RPMI7951 (cell line): ENCODE measurements around the gene STARD3NL. TPM values are rescaled to one million over a fixed set of nuclear protein-coding genes. Genes with fewer than 3 reads are reported as not detected.
A peak's percentile ranks its signal among the peaks of the same experiment; 100 is the strongest.
"Not testable (repeated sequence)": the region's sequence is repeated elsewhere in the genome, so short reads cannot be mapped to it uniquely, and the experiment has no call there.

Experiments
- DNase-seq: peaks from one replicate; pipeline ENCODE4 v3.0.0-alpha.2; 2012; ENCODE audit warnings: low read depth
- total RNA-seq: library from RNA; depleted of rRNA; stranded (reverse); fragments of >200 nt; shearing (Covaris generic); gene quantifications from 2 replicates; pipeline ENCODE4 v1.2.3, GENCODE V29; 2014; rRNA removed

STARD3NL gene, protein sequence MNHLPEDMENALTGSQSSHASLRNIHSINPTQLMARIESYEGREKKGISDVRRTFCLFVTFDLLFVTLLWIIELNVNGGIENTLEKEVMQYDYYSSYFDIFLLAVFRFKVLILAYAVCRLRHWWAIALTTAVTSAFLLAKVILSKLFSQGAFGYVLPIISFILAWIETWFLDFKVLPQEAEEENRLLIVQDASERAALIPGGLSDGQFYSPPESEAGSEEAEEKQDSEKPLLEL
- total RNA-seq: 182 and 189 TPM in 2 replicates

DNA sequence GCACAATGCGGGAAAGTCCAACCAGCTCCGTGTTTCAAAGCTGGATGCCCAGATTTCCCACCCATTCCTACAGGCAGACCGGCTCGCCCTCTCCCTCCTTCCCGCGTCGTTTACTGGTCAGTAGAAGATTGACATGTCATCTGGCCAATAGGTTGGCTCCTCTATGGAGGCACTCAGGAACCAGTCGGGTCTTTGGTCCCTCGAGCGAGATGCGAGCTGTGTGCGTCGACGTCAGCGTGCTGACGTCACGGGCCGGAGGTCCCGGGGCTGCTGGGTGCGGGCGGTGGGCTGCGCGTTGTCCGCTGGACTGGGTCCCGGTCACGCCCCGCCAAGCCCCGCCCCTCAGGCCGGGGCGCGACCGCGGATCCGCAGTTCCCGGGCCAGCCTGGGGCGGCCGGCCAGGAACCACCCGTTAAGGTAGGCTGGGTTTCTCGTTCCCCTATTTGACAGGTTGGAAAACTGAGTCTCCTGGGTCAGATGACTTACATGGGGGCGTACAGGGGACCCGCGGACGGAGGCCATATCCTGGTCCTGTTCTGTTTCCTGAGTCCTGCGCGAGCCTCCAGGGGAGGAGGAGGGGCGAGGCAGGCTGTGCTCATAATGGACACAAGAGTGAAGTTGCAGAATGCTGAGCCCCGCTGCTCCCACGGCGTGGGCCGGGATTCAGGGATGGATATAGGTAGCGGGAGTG, at the start of gene STARD3NL:
TSS of gene STARD3NL (plus strand) at position 242 of the 691 bp plus-strand sequence. CDS start 29,260 bp downstream, outside the sequence.
- peak; percentile 100 for DNase-seq

DNA sequence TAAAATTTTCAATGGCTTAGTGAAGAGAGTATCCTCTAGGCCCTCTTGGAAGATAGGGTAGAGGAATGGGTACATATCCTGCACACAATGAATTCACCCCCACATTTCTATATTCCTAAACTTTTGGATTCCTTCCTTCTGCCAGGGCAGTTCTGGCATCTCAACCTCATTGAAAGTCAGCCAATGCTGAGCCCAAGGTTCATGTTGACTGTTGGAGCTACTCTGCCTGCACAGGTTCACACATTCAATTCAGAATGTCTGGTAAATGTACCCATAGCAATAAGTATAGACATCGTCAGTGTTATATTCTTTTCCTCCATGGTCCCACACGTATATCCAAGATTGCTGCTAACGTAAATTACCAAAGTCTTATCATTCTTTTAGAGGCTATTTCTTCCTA, 48.9 kb upstream of the STARD3NL start:
- DNase-seq: no peak

DNA sequence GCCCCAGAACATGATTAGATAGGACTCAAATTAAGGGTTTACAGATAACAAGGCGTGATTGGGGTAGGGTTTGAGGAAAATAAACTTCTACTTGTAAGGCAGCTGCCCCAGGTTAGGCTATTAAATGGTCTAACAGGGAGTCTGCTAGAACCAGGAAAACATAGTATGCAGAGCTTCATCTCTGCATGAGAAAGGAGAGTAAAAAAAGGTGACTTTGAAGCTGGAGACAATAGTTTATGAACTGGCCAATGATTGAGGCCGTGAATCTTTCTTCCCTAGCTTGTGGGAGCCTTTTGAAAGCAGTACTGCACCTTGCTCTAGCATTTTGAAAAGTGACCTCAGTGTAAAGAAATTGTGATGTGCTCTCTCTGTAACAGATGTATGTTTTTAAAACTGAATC, 48.5 kb upstream of the STARD3NL start:
- DNase-seq: no peak

DNA sequence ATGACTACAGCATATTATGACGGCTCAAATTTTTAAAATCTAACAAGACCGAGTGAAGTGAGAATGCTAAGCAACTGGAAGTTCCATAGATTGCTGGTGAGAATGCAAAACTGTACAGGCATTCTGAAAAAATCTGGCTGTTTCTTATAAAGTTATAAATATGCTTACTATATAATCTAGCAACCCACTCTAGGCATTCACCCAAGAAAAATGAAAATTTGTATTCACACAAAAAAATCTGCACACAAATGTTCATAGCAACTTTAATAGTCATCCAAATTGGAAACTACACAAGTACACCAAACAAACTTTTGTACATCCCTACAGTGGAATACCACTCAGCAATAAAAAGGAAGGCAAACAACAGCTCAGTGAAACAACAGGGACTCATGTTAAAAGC, 39.9 kb upstream of the STARD3NL start:
- no peak for DNase-seq

DNA sequence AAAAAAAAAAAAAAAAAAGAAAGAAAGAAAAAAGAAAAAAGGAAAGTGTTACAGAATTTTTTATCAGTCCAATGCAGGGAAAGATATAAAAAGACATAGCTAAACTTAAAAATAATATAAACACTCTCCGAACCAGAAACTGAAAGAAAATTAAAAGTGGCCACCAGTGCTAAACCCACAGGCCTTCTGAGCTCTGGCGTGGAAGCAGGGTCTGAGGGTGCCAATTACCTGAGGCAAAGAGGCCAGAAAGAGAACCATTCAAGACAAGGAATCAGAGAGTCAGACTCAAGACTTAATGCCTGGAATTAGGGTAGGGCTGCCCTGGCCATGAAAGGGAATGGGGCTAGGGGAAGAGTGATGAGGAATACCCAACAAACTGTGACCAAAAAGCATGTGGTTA, 36.9 kb upstream of the STARD3NL start:
- no peak for DNase-seq

DNA sequence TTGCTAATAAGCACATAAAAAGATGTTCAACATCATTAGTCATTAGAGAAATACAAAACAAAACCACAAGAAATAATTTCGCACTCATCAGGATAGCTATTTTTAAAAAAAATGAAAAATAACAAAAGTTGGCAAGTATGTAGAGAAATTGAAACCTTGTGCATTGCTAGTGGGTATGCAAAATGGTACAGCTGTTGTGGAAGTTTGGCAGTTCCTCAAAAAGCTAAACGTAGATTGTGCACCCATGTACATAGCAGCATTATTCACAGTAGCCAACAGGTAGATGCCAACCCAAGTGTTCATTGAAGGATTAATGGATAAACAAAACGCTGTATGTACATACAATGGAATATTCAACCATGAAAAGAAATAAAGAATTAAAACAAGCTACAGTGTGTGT, 35.3 kb upstream of the STARD3NL start:
- DNase-seq: no peak

DNA sequence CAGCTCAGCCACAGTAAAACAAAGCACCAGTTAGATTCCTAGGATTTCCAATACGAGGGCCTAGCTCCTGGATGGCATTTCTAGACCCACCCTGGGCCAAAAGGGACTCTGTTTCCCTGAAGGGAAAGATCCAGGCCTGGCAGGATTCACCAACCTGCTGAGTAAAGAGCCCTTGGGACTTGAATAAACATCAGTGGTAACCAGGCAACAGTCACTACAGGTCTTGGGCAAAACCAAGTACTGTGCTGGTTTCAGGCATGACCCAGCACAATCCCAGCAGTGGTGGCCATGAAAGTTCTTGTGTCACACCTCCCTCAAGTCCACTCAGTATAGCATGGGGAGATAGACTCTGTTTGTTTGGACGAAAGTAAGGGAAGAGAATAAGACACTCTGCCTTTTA, 31.0 kb upstream of the STARD3NL start:
- peak; percentile 36 for DNase-seq

DNA sequence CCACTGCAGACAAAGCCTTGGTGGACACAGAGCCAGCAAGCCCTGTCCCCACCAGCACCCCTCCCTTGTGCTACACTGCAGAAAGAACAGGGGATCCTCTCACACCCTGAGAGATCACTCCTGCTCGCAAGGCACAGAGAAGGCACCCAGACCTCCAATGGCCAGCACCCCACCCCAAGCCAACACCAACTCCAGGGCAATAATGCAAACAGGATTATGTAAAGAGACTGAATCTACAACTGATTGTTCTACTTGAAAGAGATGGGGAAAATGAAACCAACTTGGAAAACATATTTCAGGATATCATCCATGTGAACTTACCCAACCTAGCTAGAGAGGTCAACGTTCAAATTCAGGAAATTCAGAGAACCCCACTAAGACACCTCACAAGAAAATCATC, 26.5 kb upstream of the STARD3NL start:
- no peak for DNase-seq

DNA sequence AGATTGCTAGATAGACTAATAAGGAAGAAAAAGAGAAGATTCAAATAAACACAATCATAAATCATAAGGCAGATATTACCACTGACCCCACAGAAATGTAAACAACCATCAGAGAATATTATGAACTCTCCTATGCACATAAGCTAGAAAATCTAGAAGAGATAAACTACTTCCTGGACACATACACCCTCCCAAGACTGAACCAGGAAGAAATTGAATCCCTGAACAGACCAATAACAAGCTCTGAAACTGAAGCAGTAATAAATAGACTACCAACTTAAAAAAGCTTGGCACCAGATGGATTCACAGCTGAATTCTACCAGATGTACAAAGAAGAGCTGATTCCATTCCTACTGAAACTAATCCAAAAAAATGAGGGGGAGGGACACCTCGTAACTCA, 24.5 kb upstream of the STARD3NL start:
- no peak for DNase-seq

DNA sequence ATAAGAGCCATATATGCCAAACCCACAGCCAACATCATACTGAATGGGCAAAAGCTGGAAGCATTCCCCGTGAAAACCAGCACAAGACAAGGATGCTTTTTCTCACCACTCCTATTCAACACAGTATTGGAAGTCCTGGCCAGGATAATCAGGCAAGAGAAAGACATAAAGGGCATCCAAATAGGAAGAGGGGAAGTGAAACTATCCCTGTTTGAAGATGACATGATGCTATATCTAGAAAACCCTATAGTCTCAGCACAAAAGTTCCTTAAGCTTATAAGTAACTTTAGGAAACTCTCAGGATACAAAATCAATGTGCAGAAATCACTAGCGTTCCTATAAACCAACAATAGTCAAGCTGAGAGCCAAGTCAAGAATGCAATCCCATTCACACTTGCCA, 23.8 kb upstream of the STARD3NL start:
- DNase-seq: no peak

DNA sequence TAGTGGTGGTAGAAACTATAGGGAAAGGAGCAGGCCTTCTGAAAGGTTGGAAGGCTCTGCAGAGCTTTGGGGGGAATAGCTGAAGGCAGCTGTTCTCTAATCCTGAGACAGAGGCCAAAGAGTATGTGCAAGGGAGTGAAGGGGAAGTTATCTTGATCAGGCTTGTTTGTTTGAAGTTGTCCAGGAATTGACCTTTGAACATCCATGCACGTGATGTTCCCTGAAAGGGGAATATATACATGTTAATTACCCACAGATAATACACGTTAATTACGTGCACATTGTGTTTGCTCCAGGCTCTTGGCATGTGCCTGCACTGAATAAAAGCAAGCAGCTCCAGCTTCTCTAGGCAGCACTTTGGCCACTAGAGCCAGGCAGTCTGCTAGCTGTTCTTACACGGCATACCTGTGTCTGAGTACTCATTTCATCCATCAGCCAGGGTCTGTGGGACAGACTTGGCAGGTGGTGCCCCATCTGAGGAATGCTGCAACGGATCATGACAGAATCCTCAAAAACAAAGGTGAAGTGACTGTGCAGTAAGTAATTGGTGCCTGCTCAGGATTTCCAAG, 18.0 kb upstream of the STARD3NL start:
- DNase-seq: no peak

DNA sequence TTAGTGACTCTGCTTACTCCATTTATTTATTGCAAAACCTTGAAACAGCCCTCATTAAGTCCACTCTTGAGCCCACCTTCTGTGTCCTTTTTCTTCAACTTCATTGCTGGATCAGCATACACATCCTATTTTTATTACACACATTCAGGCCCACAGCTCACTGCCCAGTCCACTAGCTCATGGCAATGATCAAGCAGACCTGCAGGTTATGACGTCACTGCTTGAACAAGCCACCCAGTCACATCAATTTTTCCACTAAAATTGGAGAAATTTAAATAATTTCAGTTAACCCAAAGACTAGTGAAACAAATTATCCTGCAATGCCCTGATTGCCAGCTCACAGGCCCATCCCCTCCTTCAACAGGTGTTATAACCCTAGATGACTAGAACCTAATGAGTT, 16.0 kb upstream of the STARD3NL start:
- no peak for DNase-seq

DNA sequence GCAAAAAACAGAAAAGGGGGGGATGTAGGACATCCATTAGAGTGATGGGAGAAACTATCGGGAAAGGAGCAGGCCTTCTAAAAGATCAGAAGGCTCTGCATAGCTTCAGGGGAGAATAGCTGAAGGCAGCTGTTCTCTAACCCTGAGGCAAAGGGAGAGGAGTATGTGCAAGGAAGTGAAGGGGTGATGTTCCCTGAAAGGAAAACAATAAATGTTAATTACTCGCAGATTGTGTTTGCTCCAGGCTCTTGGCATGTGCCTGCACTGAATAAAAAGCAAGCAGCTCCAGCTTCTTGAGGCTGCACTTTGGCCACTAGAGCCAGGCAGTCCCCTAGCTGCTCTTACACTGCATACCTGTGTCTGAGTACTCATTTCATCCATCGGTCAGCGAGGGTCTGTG, 14.4 kb upstream of the STARD3NL start:
- peak; percentile 68 for DNase-seq

DNA sequence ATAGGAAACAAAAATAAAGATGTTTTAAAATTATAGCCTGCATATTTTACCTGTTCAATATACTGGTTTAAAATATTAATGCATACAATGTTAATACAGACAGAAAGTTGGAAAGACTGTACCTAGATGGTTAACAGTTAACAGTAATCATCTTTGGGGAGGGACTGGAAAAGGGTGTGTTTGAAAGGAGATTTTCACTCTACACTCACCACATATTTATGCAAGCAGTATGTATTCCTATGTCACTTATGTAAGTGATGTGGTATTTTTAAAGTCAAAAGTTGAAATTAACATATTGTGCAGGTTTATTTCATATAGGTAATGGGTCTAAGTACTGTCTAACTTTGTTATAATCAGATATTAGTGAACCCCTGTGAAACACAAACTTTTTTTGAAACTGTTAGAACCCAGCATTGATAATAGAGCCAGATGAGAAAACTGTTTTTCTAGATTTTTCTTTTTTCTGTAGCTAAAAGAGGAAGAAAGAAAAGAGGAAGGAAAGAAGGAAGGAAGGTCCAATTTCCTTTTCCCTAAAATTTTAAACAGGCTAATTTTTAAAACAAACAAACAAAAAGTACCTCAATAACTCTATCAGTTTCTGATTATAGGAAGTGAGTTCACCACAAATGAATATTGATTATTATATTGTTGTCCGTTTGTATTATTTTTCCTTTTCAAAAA, 9.0 kb upstream of the STARD3NL start:
- DNase-seq: no peak

DNA sequence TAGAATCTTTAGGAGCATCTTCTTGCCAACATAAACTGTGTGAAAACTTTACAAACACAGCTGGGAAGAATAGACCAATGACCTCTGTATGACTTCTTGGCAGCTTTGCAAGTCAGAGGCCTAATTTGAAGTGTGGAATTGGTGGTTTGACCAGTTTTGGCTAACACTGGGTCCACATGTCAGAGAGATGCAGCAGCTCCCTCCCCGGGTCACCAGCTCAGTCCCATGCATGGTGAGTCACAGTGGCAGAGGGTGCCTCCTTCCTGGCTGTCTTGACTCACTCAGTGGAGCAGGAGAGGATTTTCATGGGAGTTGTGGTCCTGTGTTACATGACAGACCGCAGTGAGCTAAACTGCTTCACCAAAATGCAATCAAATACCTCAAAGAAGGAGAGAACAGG, 8.2 kb upstream of the STARD3NL start:
- peak; percentile 100 for DNase-seq

DNA sequence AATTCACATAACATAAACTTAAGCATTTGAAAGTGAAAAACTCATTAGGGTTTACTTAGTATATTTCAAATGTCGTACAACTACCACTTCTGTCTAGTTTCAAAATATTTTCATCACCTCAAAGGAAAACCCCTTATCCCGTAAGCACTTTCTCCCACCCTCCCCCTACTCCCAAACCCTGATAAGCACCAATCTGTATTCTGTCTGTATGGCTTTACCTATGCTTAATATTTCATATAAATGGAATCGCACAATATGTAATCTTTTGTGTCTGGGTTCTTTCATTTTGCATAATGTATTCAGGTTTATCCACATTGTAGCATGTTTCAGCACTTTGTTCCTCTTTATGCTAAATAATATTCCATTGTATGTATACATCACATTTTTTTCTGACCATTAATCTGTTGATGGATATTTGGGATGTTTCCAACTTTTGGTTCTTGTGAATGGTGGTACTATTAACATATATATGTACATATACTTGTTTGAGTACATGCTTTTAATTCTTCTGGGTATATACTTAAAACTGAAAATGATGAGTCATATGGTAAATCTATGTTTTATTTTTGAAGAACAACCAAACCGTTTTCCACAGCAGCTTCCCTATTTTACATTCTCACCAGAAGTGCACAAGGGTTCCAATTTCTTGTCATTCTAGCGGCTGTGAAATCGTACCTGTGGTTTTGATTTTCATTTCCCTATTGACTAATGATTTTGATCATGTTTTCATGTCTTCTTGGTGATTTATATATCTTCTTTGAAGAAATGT, 6.2 kb upstream of the STARD3NL start:
- no peak for DNase-seq

DNA sequence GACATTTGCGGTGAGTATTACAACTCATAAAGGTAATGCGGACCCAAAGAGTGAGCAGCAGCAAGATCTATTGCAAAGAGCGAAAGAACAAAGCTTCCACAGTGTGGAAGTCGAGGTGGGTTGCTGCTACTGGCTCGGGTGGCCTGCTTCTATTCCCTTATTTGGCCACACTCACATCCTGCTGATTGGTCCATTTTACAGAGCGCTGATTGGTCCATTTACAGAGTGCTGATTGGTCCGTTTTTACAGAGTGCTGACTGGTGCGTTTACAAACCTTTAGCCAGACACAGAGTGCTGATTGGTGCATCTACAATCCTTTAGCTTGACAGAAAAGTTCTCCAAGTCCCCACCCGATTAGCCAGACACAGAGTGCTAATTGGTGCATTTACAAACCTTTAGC, 2.5 kb upstream of the STARD3NL start:
- not testable (repeated sequence) for DNase-seq

DNA sequence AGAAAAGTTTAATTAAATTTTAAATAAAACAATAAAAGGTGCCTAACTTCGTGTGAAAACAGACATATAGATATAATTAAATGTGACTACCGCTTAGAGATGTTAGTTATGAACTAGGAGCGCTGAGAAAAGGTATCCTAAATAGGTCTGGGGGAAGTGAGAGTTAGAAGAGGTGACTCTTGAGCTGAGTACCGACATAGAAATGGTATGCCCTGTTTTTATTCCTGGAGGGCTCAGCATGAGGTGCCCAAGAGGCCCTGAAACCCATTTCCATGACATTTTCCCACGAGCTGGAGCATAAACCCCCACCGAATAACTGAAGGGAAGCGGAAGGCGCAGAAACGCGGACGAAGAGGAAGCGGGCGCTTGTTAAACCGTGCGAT, 433 bp upstream of the STARD3NL start:
- DNase-seq: no peak

DNA sequence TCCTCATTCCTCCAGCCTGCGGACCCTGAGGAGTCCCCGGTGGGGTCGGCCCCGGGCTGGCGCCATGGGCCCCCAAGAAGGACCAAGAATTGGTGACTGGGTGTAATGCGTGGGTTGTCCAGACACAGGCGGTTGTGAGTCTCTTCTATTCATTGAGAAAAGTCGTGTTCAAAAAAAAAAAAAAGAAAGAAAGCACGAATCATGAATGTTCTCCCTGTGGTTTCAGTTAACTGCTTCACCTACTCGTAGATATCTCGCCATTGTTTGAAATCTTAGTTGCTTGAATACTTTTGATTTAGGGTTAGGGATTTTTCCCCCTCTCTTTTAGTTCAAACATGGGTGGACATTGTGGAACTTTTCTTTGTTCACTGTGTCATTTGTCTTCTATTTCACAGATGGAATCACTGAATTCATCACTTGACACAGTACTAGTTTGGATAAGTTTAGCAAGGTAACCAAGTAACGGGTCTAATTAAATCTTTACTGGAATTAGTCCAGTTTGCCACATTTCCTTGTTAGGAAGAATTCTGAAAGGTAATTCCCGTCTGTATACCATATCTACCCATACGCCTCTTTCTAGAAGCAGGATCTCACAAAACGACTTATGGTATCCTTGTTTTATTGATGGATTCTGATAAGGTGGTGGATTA, 775 bp downstream of the STARD3NL start:
- peak; percentile 62 for DNase-seq

DNA sequence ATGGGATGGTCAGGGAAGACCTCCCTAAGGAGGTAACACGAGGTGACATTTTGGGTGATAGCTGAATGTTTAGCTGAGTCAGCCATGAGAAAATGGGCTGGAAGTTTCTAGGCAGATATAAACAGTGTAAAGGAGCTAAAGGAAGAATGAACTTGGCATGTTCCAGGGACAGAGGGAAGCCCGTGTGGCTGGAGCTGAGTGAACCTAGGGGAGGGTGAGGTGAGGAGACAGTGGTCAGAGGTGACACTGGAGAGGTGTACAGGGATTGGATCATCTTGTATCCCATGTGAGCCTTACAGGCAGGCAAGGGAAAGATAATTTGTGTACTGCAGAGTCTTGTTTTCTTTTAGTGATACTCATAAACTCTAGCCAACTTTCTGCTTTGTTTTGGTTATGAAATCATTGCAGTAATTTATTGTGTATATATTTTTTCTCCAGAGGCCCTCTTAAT, 1.8 kb downstream of the STARD3NL start:
- peak; percentile 31 for DNase-seq

DNA sequence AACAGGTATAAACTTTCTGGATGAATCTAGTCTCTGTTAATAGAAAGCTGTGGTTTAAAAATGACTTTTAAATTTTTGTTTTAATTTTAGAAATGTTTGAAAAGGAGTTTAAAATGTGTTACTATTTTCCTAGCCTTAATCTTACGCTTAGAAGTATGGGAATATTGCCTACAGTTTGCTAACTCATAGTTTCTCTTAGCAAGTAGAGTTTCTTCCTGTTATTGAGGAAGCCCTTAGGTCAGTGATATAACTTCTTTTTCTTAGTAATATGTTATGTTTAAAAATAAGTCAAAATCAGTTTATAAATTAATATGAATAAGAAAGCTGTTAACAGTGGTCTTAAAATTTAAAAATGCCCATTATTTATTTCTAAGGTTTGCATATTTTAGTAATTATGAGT, 3.1 kb downstream of the STARD3NL start:
- DNase-seq: no peak
